ENCODE data around the gene PCARE. TPM values are rescaled to one million over a fixed set of nuclear protein-coding genes. Genes with fewer than 3 reads are reported as not detected.

PCARE gene
- total and polyA plus RNA-seq, 7 donors, result 0.02 to 1.0 (median 0.39) TPM

DNA sequence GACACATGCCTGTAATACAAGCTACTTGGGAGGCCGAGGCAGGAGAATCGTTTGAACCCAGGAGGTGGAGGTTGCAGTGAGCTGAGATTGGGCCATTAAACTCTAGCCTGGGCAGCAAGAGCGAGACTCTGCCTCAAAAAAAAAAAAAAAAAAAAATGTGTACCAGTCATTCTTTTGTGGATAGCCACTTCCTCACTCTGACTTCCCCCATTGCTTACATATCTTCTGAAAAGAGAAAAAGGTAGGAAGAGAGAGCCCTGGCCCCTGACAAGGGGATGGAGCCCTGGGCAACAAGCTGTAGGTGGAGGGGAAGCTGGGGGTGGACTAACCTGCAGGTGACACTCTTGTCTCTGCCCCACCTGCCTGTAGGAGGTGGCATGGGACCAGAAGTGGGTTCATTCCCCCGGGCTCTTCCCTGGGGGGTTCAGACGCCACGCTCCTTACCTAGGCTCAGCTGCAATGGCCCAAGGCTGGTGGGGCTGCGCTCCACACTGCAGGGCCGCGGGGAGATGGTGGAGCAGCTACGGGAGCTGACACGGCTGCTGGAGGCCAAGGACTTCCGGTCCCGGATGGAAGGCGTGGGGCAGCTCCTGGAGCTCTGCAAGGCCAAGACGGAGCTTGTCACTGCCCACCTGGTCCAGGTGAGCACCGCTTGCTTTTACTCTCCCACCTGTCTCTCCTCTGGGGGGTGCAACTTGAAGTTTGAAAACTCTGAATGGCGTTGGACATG is 39.1 kb downstream of the PCARE start:
- no peak for ATAC-seq
- 92 to 95% (median 94%) methylated on average over 16 to 17 of the region's 17 CpGs for WGBS, 3 donors
- Histone ChIP-seq H3K4me1 (no peaks in the 10 kb centered on the region), H3K27ac (no peak overlapping the region), H3K9me3 (no peaks in the 10 kb centered on the region), H3K4me3 (no peak overlapping the region), H3K36me3 (ENCODE audit: insufficient read depth in 1 of 2, low read depth in 1 of 2) (peaks cover 0 to 30% of the 10 kb centered on the region in 2 donors), H3K27me3 (ENCODE audit: insufficient read depth in 3 of 3, low read length in 2 of 3) (no peaks in the 10 kb centered on the region)
- DNase-seq, result no peak
- intact Hi-C loops (cut with DNase I), result no loop called here
- TF ChIP-seq, protein P1, sequence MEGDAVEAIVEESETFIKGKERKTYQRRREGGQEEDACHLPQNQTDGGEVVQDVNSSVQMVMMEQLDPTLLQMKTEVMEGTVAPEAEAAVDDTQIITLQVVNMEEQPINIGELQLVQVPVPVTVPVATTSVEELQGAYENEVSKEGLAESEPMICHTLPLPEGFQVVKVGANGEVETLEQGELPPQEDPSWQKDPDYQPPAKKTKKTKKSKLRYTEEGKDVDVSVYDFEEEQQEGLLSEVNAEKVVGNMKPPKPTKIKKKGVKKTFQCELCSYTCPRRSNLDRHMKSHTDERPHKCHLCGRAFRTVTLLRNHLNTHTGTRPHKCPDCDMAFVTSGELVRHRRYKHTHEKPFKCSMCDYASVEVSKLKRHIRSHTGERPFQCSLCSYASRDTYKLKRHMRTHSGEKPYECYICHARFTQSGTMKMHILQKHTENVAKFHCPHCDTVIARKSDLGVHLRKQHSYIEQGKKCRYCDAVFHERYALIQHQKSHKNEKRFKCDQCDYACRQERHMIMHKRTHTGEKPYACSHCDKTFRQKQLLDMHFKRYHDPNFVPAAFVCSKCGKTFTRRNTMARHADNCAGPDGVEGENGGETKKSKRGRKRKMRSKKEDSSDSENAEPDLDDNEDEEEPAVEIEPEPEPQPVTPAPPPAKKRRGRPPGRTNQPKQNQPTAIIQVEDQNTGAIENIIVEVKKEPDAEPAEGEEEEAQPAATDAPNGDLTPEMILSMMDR (IDR thresholded peaks at IDR 0.05), result no peak

- ATAC-seq, result no peak
- intact Hi-C loops (cut with DNase I), result no loop called here
- H3K4me1 ChIP-seq, result no peaks in the 10 kb centered on the region
- 75 to 78% (median 75%) methylated on average over 6 of the region's 6 CpGs for WGBS, 3 donors
- TF ChIP-seq, protein P1 (IDR thresholded peaks at IDR 0.05), result no peak
- no peak overlapping the region for H3K4me3 ChIP-seq
- no peaks in the 10 kb centered on the region for H3K27me3 ChIP-seq (ENCODE audit: insufficient read depth in 3 of 3, low read length in 2 of 3)
- peaks cover 0 to 33% of the 10 kb centered on the region in 2 donors for H3K36me3 ChIP-seq (ENCODE audit: insufficient read depth in 1 of 2, low read depth in 1 of 2)
- no peak overlapping the region for H3K27ac ChIP-seq
- H3K9me3 ChIP-seq, result no peaks in the 10 kb centered on the region
- no peak for DNase-seq
Measured at GRCh38 chr2:29033656-29034055, 40.7 kb downstream of the PCARE start.

- Histone ChIP-seq H3K36me3 (ENCODE audit: insufficient read depth in 1 of 2, low read depth in 1 of 2) (peaks cover 0 to 38% of the 10 kb centered on the region in 2 donors), H3K9me3 (no peaks in the 10 kb centered on the region), H3K27ac (no peak overlapping the region), H3K4me1 (no peaks in the 10 kb centered on the region), H3K27me3 (ENCODE audit: insufficient read depth in 3 of 3, low read length in 2 of 3) (no peaks in the 10 kb centered on the region), H3K4me3 (no peak overlapping the region)
- WGBS, 3 donors, result 68 to 83% (median 73%) methylated on average over 2 of the region's 2 CpGs
- intact Hi-C loops (cut with DNase I), result no loop called here
- DNase-seq (peak in 1 of 2 donors; percentile 15), ATAC-seq (no peak)
- TF ChIP-seq, protein P1 (IDR thresholded peaks at IDR 0.05), result no peak
Measured at GRCh38 chr2:29033172-29033571, 41.2 kb downstream of the PCARE start.

- 96 to 97% (median 97%) methylated on average over 5 of the region's 5 CpGs for WGBS, 3 donors
- no peak for ATAC-seq
- H3K4me3 ChIP-seq, result no peak overlapping the region
- intact Hi-C loops (cut with DNase I), result no loop called here
- peaks cover 0 to 44% of the 10 kb centered on the region in 2 donors for H3K36me3 ChIP-seq (ENCODE audit: insufficient read depth in 1 of 2, low read depth in 1 of 2)
- TF ChIP-seq, protein P1 (IDR thresholded peaks at IDR 0.05), result no peak
- H3K27me3 ChIP-seq (ENCODE audit: insufficient read depth in 3 of 3, low read length in 2 of 3), result no peaks in the 10 kb centered on the region
- H3K4me1 ChIP-seq, result no peaks in the 10 kb centered on the region
- H3K27ac ChIP-seq, result no peak overlapping the region
- H3K9me3 ChIP-seq, result no peaks in the 10 kb centered on the region
- DNase-seq, result no peak
Measured at GRCh38 chr2:29032189-29032588, 42.1 kb downstream of the PCARE start.

DNA sequence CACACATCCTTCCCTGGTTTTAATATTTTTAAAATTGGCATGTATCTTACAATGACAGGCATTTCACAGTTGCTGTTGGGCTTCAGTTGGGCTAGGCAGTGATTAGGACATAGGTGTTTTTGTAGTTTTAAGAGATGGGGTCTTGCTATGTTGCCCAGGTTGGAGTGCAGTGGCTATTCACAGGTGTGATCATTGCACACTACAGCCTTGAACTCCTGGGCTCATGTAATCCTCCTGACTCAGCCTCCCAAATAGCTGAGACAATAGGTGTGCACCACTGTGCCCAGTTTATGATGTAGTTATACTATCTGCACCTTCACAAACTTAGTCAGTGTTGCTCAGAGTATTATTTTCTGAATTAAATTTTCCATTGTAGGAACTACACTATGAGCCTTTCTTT is 43.3 kb downstream of the PCARE start:
- Histone ChIP-seq H3K9me3 (no peaks in the 10 kb centered on the region), H3K36me3 (ENCODE audit: insufficient read depth in 1 of 2, low read depth in 1 of 2) (peaks cover 0 to 49% of the 10 kb centered on the region in 2 donors), H3K27me3 (ENCODE audit: insufficient read depth in 3 of 3, low read length in 2 of 3) (no peaks in the 10 kb centered on the region), H3K4me1 (no peaks in the 10 kb centered on the region), H3K4me3 (no peak overlapping the region), H3K27ac (no peak overlapping the region)
- intact Hi-C loops (cut with DNase I), result no loop called here
- TF ChIP-seq, protein P1 (IDR thresholded peaks at IDR 0.05), result no peak
- DNase-seq, result no peak
- ATAC-seq, result peak in 1 of 4 donors; percentile 6
